K562 (cell line): Measurements from ENCODE around the gene EPS8L1. TPM values are rescaled to one million over a fixed set of nuclear protein-coding genes. Genes with fewer than 3 reads are reported as not detected.
A peak's percentile ranks its signal among the peaks of the same experiment; 100 is the strongest.

Experiments
- ARID4B ChIP-seq: sonication (generic); formaldehyde crosslinking; IDR thresholded peaks from 2 replicates; pipeline ENCODE4 v1.8.0; 2022; ENCODE audit warnings: mild to moderate bottlenecking, missing genetic modification reagents
- BCOR ChIP-seq: fragments of 450-650 bp; IDR thresholded peaks from 2 replicates; pipeline ENCODE4 v1.6.1; 2016
- EGR1 ChIP-seq: fragments of 450-650 bp; conservative IDR thresholded peaks from 2 replicates; pipeline ENCODE4 v1.6.1; 2017; ENCODE audit warnings: mild to moderate bottlenecking
- ERF ChIP-seq: fragments of 450-650 bp; formaldehyde crosslinking; IDR thresholded peaks from 2 replicates; pipeline ENCODE4 v1.4.0; 2020; ENCODE audit warnings: mild to moderate bottlenecking, mixed read lengths
- ETS1 ChIP-seq: conservative IDR thresholded peaks from 2 replicates; pipeline ENCODE4 v1.6.1; 2011; ENCODE audit warnings: low read depth, mild to moderate bottlenecking, low read length; ENCODE audit not compliant: control insufficient read depth
- FOXO4 ChIP-seq: fragments of 450-650 bp; formaldehyde crosslinking; IDR thresholded peaks from 2 replicates; pipeline ENCODE4 v1.4.0; 2020; ENCODE audit warnings: mild to moderate bottlenecking, moderate library complexity
- JUND ChIP-seq, 2 experiments: IDR thresholded peaks; 2 replicates in 1 of 2; 3 replicates in 1 of 2; pipeline ENCODE4 v1.6.1; 2011; ENCODE audit warnings: borderline replicate concordance in 2 of 2, low read depth in 2 of 2, low read length in 2 of 2, improper control_type of control experiment in 1 of 2, missing biosample characterization in 1 of 2, missing genetic modification characterization in 1 of 2, missing genetic modification reagents in 1 of 2
- KLF13 ChIP-seq: fragments of 450-650 bp; IDR thresholded peaks from 2 replicates; pipeline ENCODE4 v1.6.1; 2016; ENCODE audit warnings: missing genetic modification characterization, low read depth, mild to moderate bottlenecking, missing compliant biosample characterization, moderate library complexity, borderline replicate concordance
- NR2C2 ChIP-seq, 2 experiments: fragments of 200-800 bp in 1 of 2; sonication (Bioruptor generic) in 1 of 2; sonication (generic) in 1 of 2; formaldehyde crosslinking in 1 of 2; IDR thresholded peaks; 2 replicates each; pipeline versions ENCODE4 v1.6.1 to v1.8.0; 2016 to 2022; ENCODE audit warnings: mild to moderate bottlenecking in 1 of 2, missing compliant biosample characterization in 1 of 2, missing genetic modification characterization in 1 of 2, missing genetic modification reagents in 1 of 2
- ZMIZ1 ChIP-seq, 2 experiments: fragments of 150-350 bp in 1 of 2; IDR thresholded peaks; 2 replicates each; pipeline ENCODE4 v1.6.1; 2012 to 2016; ENCODE audit warnings: low read depth in 2 of 2, low read length in 2 of 2, mild to moderate bottlenecking in 1 of 2, moderate library complexity in 1 of 2
- ZNF778 ChIP-seq: fragments of 450-650 bp; formaldehyde crosslinking; IDR thresholded peaks from 2 replicates; pipeline ENCODE4 v1.4.0; 2020; ENCODE audit warnings: mild to moderate bottlenecking, moderate library complexity
- ZNF830 ChIP-seq: fragments of 250-450 bp; sonication (Bioruptor Pico); IDR thresholded peaks from 2 replicates; pipeline ENCODE4 v1.5.0; 2021; ENCODE audit warnings: mild to moderate bottlenecking
- polyA plus RNA-seq, 8 experiments: library from polyadenylated mRNA; depleted of rRNA in 4 of 8; stranded (reverse) in 5 of 8; unstranded in 3 of 8; fragments of >200 nt; fragmentation: Nextera tagmentation in 2 of 8; fragmentation: Illumina TruSeq in 1 of 8; extraction: Ambion mirVana in 2 of 8; extraction: Trizol in 1 of 8; gene quantifications; 2 replicates each; pipeline versions ENCODE4 v1.2.1 to v1.2.3, GENCODE V29; 2011 to 2014; ENCODE audit warnings: inconsistent platforms in 1 of 8, missing spikeins in 1 of 8
- total RNA-seq, 7 experiments: library from RNA; depleted of rRNA in 6 of 7; stranded (reverse); fragments of >200 nt in 6 of 7; fragmentation: Illumina TruSeq in 2 of 7; extraction: Trizol in 2 of 7; gene quantifications; 2 replicates each; pipeline versions ENCODE4 v1.2.1 to v1.2.3, GENCODE V29; 2011 to 2021; ENCODE audit warnings: low replicate concordance in 1 of 7

Gene EPS8L1
- total and polyA plus RNA-seq, 9 of the 15 experiments (the other 6 are each of a cell fraction or from before 2014, with no cell fraction given): 0.35 to 22.1 (median 11.9) TPM

- TF ChIP-seq ARID4B (CRISPR knock-in tag) (peak; percentile 62; the same call in 1 of the 2 replicates), ERF (CRISPR knock-in tag) (peak; percentile 49; the same call in 1 of the 2 replicates), FOXO4 (no peak), BCOR (peak; percentile 53), ZNF778 (no peak), ZNF830 (CRISPR knock-in tag) (peak; percentile 69; the same call in 1 of the 2 replicates), KLF13 (tag) (no peak), ZMIZ1 (IDR thresholded peaks at IDR 0.05; ENCODE audit: low read depth in 2 of 2, low read length in 2 of 2) (peak in 1 of 2 experiments; percentile 30; a peak in 1 of 4 replicates), NR2C2 (CRISPR knock-in tag; IDR thresholded peaks at IDR 0.05) (peak; percentile 61; the same call in 1 of the 2 replicates), NR2C2 (tag; IDR thresholded peaks at IDR 0.05) (no peak), EGR1 (peak; percentile 68), ETS1 (no peak), JUND (IDR thresholded peaks at IDR 0.05; ENCODE audit: borderline replicate concordance, low read depth, low read length) (peak; percentile 5; the same call in 1 of the 2 replicates), JUND (tag; IDR thresholded peaks at IDR 0.05; ENCODE audit: borderline replicate concordance, low read depth, low read length) (no peak)
These were observed 48.0 kb upstream of the EPS8L1 start (continued) for GRCh38 chr19:55027472-55028337.
